B cell (primary cell): ENCODE measurements around the gene VTI1A. TPM values are rescaled to one million over a fixed set of nuclear protein-coding genes. Genes with fewer than 3 reads are reported as not detected.

Source experiments
- ATAC-seq: fragments of 200-7000 bp; cut with Tn5 transposase; one replicate; pipeline ENCODE4 v1.10.0; 2021; ENCODE audit warnings: low read depth, mild to moderate bottlenecking, moderate number of reproducible peaks, moderate library complexity
- CTCF ChIA-PET: fragments of 350-600 bp; sonication (Branson Sonifier 250); formaldehyde crosslinking; loops from one replicate; lab custom pipeline; 2021; ENCODE audit warnings: antibody characterized with exemption, inconsistent platforms; lab: Charles Lee
- POLR2A ChIA-PET: fragments of 350-600 bp; sonication (Branson Sonifier 250); formaldehyde crosslinking; loops from one replicate; lab custom pipeline; 2021; ENCODE audit warnings: antibody characterized with exemption; lab: Charles Lee
- DNase-seq: peaks from one replicate; pipeline ENCODE4 v3.0.0; 2013
- H2AFZ ChIP-seq: 2 replicates; pipeline ENCODE4 v1.6.1; 2012; ENCODE audit warnings: mild to moderate bottlenecking, low read depth, low read length; ENCODE audit not compliant: insufficient read depth, poor library complexity, severe bottlenecking
- H3K27ac ChIP-seq, 2 donors: 1 replicate in 1 of 2; 2 replicates in 1 of 2; pipeline ENCODE4 v1.5.1; 2012 to 2013; ENCODE audit warnings: low read length in 2 of 2, mild to moderate bottlenecking in 2 of 2, moderate library complexity in 1 of 2
- H3K27me3 ChIP-seq, 4 experiments: fragments of 200-600 bp in 1 of 4; sonication (generic) in 1 of 4; replicated peaks in 1 of 4; 1 replicate in 2 of 4; 2 replicates in 2 of 4; pipeline versions ENCODE4 v1.6.1 to v1.7.0; 2013 to 2016; ENCODE audit warnings: low read length in 3 of 4, mild to moderate bottlenecking in 2 of 4, mixed read lengths in 1 of 4, moderate library complexity in 1 of 4; ENCODE audit not compliant: insufficient read depth in 4 of 4, control insufficient read depth in 3 of 4; ENCODE audit errors: control extremely low read depth in 1 of 4
- H3K36me3 ChIP-seq, 2 experiments: replicated peaks in 1 of 2; 1 replicate in 1 of 2; 2 replicates in 1 of 2; pipeline versions ENCODE4 v1.6.1 to v1.7.1; 2013; ENCODE audit warnings: low read length in 1 of 2; ENCODE audit not compliant: insufficient read depth in 2 of 2, control insufficient read depth in 1 of 2; ENCODE audit errors: control extremely low read depth in 1 of 2, extremely low read depth in 1 of 2
- H3K4me1 ChIP-seq, 2 donors: fragments of 200-600 bp in 1 of 2; sonication (generic) in 1 of 2; 1 replicate in 1 of 2; 2 replicates in 1 of 2; pipeline versions ENCODE4 v1.5.1 to v1.6.1; 2013 to 2017; ENCODE audit warnings: low read length in 2 of 2; ENCODE audit not compliant: control insufficient read depth in 2 of 2, insufficient read depth in 2 of 2
- H3K4me2 ChIP-seq: replicated peaks from 2 replicates; pipeline ENCODE3; 2012; ENCODE audit warnings: mild to moderate bottlenecking, low read depth, low read length; ENCODE audit not compliant: poor library complexity, severe bottlenecking
- H3K4me3 ChIP-seq, 5 experiments: fragments of 200-600 bp in 1 of 5; sonication (generic) in 1 of 5; 1 replicate in 3 of 5; 2 replicates in 2 of 5; pipeline versions ENCODE4 v1.5.1 to v1.7.0; 2011 to 2016; ENCODE audit warnings: low read length in 4 of 5, mild to moderate bottlenecking in 4 of 5, low read depth in 2 of 5, control low read depth in 1 of 5, moderate library complexity in 1 of 5; ENCODE audit not compliant: insufficient read depth in 1 of 5; ENCODE audit errors: control extremely low read depth in 1 of 5, extremely low read depth in 1 of 5
- H3K79me2 ChIP-seq: fragments of 200-600 bp; sonication (generic); one replicate; pipeline ENCODE4 v1.6.0; 2016; ENCODE audit warnings: low read length; ENCODE audit not compliant: control insufficient read depth, insufficient read depth
- H3K9ac ChIP-seq: fragments of 200-600 bp; sonication (generic); 2 replicates; pipeline ENCODE4 v1.6.1; 2017; ENCODE audit warnings: mild to moderate bottlenecking, low read length, moderate library complexity
- H3K9me3 ChIP-seq, 3 donors: one replicate each; pipeline versions ENCODE4 v1.6.1 to v1.7.1; 2013; ENCODE audit warnings: low read length in 2 of 3; ENCODE audit not compliant: control insufficient read depth in 2 of 3, insufficient read depth in 1 of 3; ENCODE audit errors: control extremely low read depth in 1 of 3
- H4K20me1 ChIP-seq: 2 replicates; pipeline ENCODE4 v1.6.0; 2012; ENCODE audit warnings: mild to moderate bottlenecking, low read length; ENCODE audit not compliant: insufficient read depth, control insufficient read depth, poor library complexity, severe bottlenecking
- H3K27ac Mint-ChIP-seq: one replicate; pipeline ENCODE4 v1.8.0; 2021; ENCODE audit warnings: mixed read lengths
- H3K27me3 Mint-ChIP-seq: one replicate; pipeline ENCODE4 v1.8.0; 2021; ENCODE audit warnings: mixed read lengths
- H3K4me1 Mint-ChIP-seq: one replicate; pipeline ENCODE4 v1.8.0; 2021; ENCODE audit warnings: mixed read lengths
- H3K4me3 Mint-ChIP-seq: one replicate; pipeline ENCODE4 v1.8.0; 2021; ENCODE audit warnings: mixed read lengths
- H3K9me3 Mint-ChIP-seq: one replicate; pipeline ENCODE4 v1.8.0; 2022; ENCODE audit warnings: mixed read lengths; ENCODE audit not compliant: insufficient read depth
- CTCF ChIP-seq: fragments of 200-600 bp; IDR thresholded peaks from one replicate; pipeline ENCODE4 v1.8.0; 2022; ENCODE audit warnings: antibody characterized with exemption, mild to moderate bottlenecking
- EZH2 ChIP-seq: IDR thresholded peaks from 2 replicates; pipeline ENCODE4 v1.6.1; 2012; ENCODE audit warnings: borderline replicate concordance, low read depth, mild to moderate bottlenecking, moderate library complexity, low read length; ENCODE audit not compliant: insufficient read depth, poor library complexity, severe bottlenecking
- WGBS: methylation state at CpG from one replicate; pipeline ENCODE4 v1.1.5; 2013; ENCODE audit warnings: missing lambda C conversion rate; ENCODE audit not compliant: insufficient coverage; 5-methylcytosine and 5-hydroxymethylcytosine counted together
- intact Hi-C: fragments of 100-400 bp; cut with micrococcal nuclease; formaldehyde crosslinking; loops from one replicate; pipeline ENCODE4 v1.10.0; 2022
- polyA plus RNA-seq: library from polyadenylated mRNA; depleted of rRNA; stranded (reverse); fragments of >200 nt; gene quantifications from 2 replicates; pipeline ENCODE4 v1.2.3, GENCODE V29; 2012
- total RNA-seq, 2 donors: library from RNA; stranded (reverse); fragments of 120-200 nt in 1 of 2; gene quantifications; 1 replicate in 1 of 2; 2 replicates in 1 of 2; pipeline versions ENCODE4 v1.2.3 to v1.2.4, GENCODE V29; 2013 to 2022

The VTI1A gene
- total and polyA plus RNA-seq, 2 donors (not counting 1 experiment from before 2014, with no cell fraction given) = 20.0 to 84.1 TPM

- H3K4me3 ChIP-seq = no peak overlapping the region
- H3K4me1 ChIP-seq = no peaks in the 10 kb centered on the region
- H3K27ac ChIP-seq = no peak overlapping the region
- Mint-ChIP-seq H3K4me3 (no peak overlapping the region), H3K27me3 (no peaks in the 10 kb centered on the region), H3K27ac (no peak overlapping the region), H3K9me3 (no peaks in the 10 kb centered on the region), H3K4me1 (no peaks in the 10 kb centered on the region)
- H2AFZ ChIP-seq = no peak overlapping the region
- intact Hi-C loops = no loop called here
- POLR2A ChIA-PET = no interaction called here
- no peak overlapping the region for H3K4me2 ChIP-seq
- no peak overlapping the region for H3K9ac ChIP-seq
- TF ChIP-seq EZH2 (no peak), CTCF (no peak)
- H4K20me1 ChIP-seq = no peaks in the 10 kb centered on the region
- H3K27me3 ChIP-seq = no peaks in the 10 kb centered on the region
- ATAC-seq (no peak), DNase-seq (no peak)
- H3K9me3 ChIP-seq = no peaks in the 10 kb centered on the region
- CTCF ChIA-PET = no interaction called here
- WGBS = no CpG with 5 or more reads among the region's 1 CpG
- no peaks in the 10 kb centered on the region for H3K36me3 ChIP-seq
- no peaks in the 10 kb centered on the region for H3K79me2 ChIP-seq
Measured at GRCh38 chr10:112680586-112680985, 233.6 kb downstream of the VTI1A start.

- Mint-ChIP-seq H3K27ac (no peak overlapping the region), H3K4me1 (no peaks in the 10 kb centered on the region), H3K27me3 (no peaks in the 10 kb centered on the region), H3K4me3 (no peak overlapping the region), H3K9me3 (peaks cover 2% of the 10 kb centered on the region)
- Histone ChIP-seq H3K9ac (no peak overlapping the region), H3K36me3 (no peaks in the 10 kb centered on the region), H3K4me3 (no peak overlapping the region), H3K9me3 (no peaks in the 10 kb centered on the region), H3K27me3 (no peaks in the 10 kb centered on the region), H3K27ac (no peak overlapping the region), H3K79me2 (no peaks in the 10 kb centered on the region), H3K4me2 (no peak overlapping the region), H3K4me1 (no peaks in the 10 kb centered on the region), H4K20me1 (no peaks in the 10 kb centered on the region), H2AFZ (no peak overlapping the region)
- CTCF ChIA-PET = interaction anchor here (1.0 kb wide), 1 partner anchor 11 kb away, joined by 5 read pairs; no protein-coding TSS in a partner anchor
- POLR2A ChIA-PET = no interaction called here
- ATAC-seq (no peak), DNase-seq (no peak)
- WGBS = 94% methylated on average over 2 of the region's 4 CpGs
- intact Hi-C loops = no loop called here
- no peak for TF ChIP-seq EZH2
- no peak for TF ChIP-seq CTCF
Measured at GRCh38 chr10:112687647-112688046, 240.6 kb downstream of the VTI1A start.
